Fibroblast of lung (primary cell): ENCODE results near the gene HNRNPL.

Experiments
- CTCF ChIP-seq, 2 donors: IDR thresholded peaks in 1 of 2; conservative IDR thresholded peaks in 1 of 2; 1 replicate in 1 of 2; 2 replicates in 1 of 2; pipeline ENCODE4 v1.5.1; 2011 to 2012; ENCODE audit warnings: low read length in 2 of 2, control low read depth in 1 of 2, inconsistent platforms in 1 of 2, low read depth in 1 of 2, mild to moderate bottlenecking in 1 of 2
- EZH2 ChIP-seq: IDR thresholded peaks from 2 replicates; pipeline ENCODE4 v1.5.1; 2012; ENCODE audit warnings: low read length, control low read depth, mild to moderate bottlenecking; ENCODE audit errors: missing control alignments

DNA sequence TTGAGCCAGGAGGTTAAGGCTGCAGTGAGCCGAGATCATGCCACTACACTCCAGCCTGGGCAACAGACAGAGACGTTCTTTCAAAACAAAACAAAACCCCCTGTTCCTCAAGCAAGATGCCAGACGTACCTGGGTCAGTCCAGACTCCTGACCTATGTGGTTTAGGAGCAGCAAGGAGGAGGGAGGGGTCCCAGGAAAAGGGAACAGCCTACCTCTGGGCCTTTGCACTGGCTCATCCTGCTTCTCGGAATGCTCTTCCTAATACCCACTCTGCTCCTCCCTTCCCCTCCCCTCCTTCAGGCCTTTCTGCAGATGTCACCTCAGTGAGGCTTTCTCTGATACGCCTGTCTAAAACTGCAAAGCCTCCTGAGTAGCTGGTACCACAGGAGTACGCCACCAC, 18.8 kb upstream of the HNRNPL start:
- TF ChIP-seq CTCF (conservative IDR thresholded peaks at IDR 0.05 in 1 of 2, IDR thresholded peaks at IDR 0.05 in 1 of 2; ENCODE audit: low read depth in 1 of 2, low read length in 2 of 2) (no peak), EZH2 (no peak)
